NCI-H1694 (cell line): ENCODE measurements around the gene TMEM198.

Experiments
- DNase-seq: peaks from one replicate; lab custom pipeline; 2025; lab: John Stamatoyannopoulos, UW

Gene TMEM198

GRCh38 chr2:219578811-219579613, 35.2 kb downstream of the TMEM198 start:
- no peak for DNase-seq

- no peak for DNase-seq
Measured at GRCh38 chr2:219581346-219581745, 37.5 kb downstream of the TMEM198 start.

GRCh38 chr2:219591091-219591490, 47.3 kb downstream of the TMEM198 start:
- no peak for DNase-seq

GRCh38 chr2:219592736-219593135, 48.9 kb downstream of the TMEM198 start:
- no peak for DNase-seq

- DNase-seq, result no peak
Measured at GRCh38 chr2:219593154-219593553, 49.3 kb downstream of the TMEM198 start.

- no peak for DNase-seq
Measured at GRCh38 chr2:219595256-219595655, 51.4 kb downstream of the TMEM198 start.

- no peak for DNase-seq
Measured at GRCh38 chr2:219596954-219597551, 53.2 kb downstream of the TMEM198 start.

GRCh38 chr2:219597552-219598307, 53.9 kb downstream of the TMEM198 start, which contains the start of gene STK11IP:
Gene STK11IP, plus strand, starts transcription at chr2:219597857. Its CDS starts 263 bp downstream, at chr2:219598120.
- DNase-seq, result peak; percentile 91

GRCh38 chr2:219598308-219599078, 54.7 kb downstream of the TMEM198 start:
- no peak for DNase-seq
